Right lung (tissue), 5 donors: ENCODE results near the gene ARHGAP26. TPM values are rescaled to one million over a fixed set of nuclear protein-coding genes. Genes with fewer than 3 reads are reported as not detected.
"Not testable (repeated sequence)": the region's sequence is repeated elsewhere in the genome, so short reads cannot be mapped to it uniquely, and the experiment has no call there.

Experiments used
- DNase-seq, 2 donors: peaks; one replicate each; pipeline ENCODE4 v3.0.0-alpha.2; 2013
- polyA plus RNA-seq, 5 donors: library from polyadenylated mRNA; unstranded; fragments of 120-200 nt; gene quantifications; one replicate each; pipeline versions ENCODE4 v1.2.1 to v1.2.3, GENCODE V29; 2013; ENCODE audit warnings: inconsistent platforms in 1 of 5, low replicate concordance in 1 of 5; ENCODE audit not compliant: insufficient read length in 5 of 5, insufficient read depth in 1 of 5

The ARHGAP26 gene
- polyA plus RNA-seq, 5 donors, result 7.8 to 16.4 (median 14.2) TPM

GRCh38 chr5:142981886-142982820, 212.0 kb downstream of the ARHGAP26 start:
- peak; percentile 73 for DNase-seq

GRCh38 chr5:142982821-142983200, 212.6 kb downstream of the ARHGAP26 start:
- no peak for DNase-seq

- no peak for DNase-seq
Measured at GRCh38 chr5:142984011-142984410, 213.8 kb downstream of the ARHGAP26 start.

- no peak for DNase-seq
Measured at GRCh38 chr5:142984525-142984924, 214.3 kb downstream of the ARHGAP26 start.

- not testable (repeated sequence) for DNase-seq
Measured at GRCh38 chr5:142989270-142989669, 219.1 kb downstream of the ARHGAP26 start.

GRCh38 chr5:142990073-142990472, 219.9 kb downstream of the ARHGAP26 start:
- DNase-seq, result not testable (repeated sequence)

GRCh38 chr5:142994218-142994617, 224.0 kb downstream of the ARHGAP26 start:
- no peak for DNase-seq

- DNase-seq, result not testable (repeated sequence)
Measured at GRCh38 chr5:142995621-142996020, 225.4 kb downstream of the ARHGAP26 start.

- no peak for DNase-seq
Measured at GRCh38 chr5:142997591-142997990, 227.4 kb downstream of the ARHGAP26 start.

- DNase-seq, result no peak
Measured at GRCh38 chr5:142998316-142999020, 228.3 kb downstream of the ARHGAP26 start.

- not testable (repeated sequence) for DNase-seq
Measured at GRCh38 chr5:143000551-143000950, 230.4 kb downstream of the ARHGAP26 start.

GRCh38 chr5:143001764-143002351, 231.7 kb downstream of the ARHGAP26 start:
- no peak for DNase-seq

- peak; percentile 67 to 76 for DNase-seq
Measured at GRCh38 chr5:143002459-143003327, 232.5 kb downstream of the ARHGAP26 start.

- no peak for DNase-seq
Measured at GRCh38 chr5:143003328-143003636, 233.1 kb downstream of the ARHGAP26 start.

GRCh38 chr5:143004361-143005145, 234.4 kb downstream of the ARHGAP26 start:
- DNase-seq, result no peak

GRCh38 chr5:143006501-143006900, 236.3 kb downstream of the ARHGAP26 start:
- no peak for DNase-seq

- no peak for DNase-seq
Measured at GRCh38 chr5:143008032-143008431, 237.9 kb downstream of the ARHGAP26 start.

- DNase-seq, result no peak
Measured at GRCh38 chr5:143008809-143009521, 238.8 kb downstream of the ARHGAP26 start.

- no peak for DNase-seq
Measured at GRCh38 chr5:143010351-143010750, 240.2 kb downstream of the ARHGAP26 start.

- DNase-seq, result no peak
Measured at GRCh38 chr5:143011585-143011984, 241.4 kb downstream of the ARHGAP26 start.
